Activated CD8-positive, alpha-beta T cell treated with anti-CD3 and anti-CD28 coated beads for 36 hours (primary cell): ENCODE measurements around the gene GPX3. TPM values are rescaled to one million over a fixed set of nuclear protein-coding genes. Genes with fewer than 3 reads are reported as not detected.

Experiments
- ATAC-seq: fragments of 200-7000 bp; cut with Tn5 transposase; one replicate; pipeline ENCODE4 v1.10.0; 2021; ENCODE audit warnings: mild to moderate bottlenecking, moderate library complexity
- CTCF ChIA-PET: fragments of 350-600 bp; sonication (Branson Sonifier 250); formaldehyde crosslinking; loops from one replicate; lab custom pipeline; 2021; ENCODE audit warnings: antibody characterized with exemption; lab: Charles Lee
- POLR2A ChIA-PET: fragments of 350-600 bp; sonication (Branson Sonifier 250); formaldehyde crosslinking; loops from one replicate; lab custom pipeline; 2021; ENCODE audit warnings: antibody characterized with exemption; lab: Charles Lee
- DNase-seq: peaks from one replicate; pipeline ENCODE4 v3.0.0-alpha.2; 2020
- H3K27ac Mint-ChIP-seq: one replicate; pipeline ENCODE4 v1.8.0; 2021; ENCODE audit warnings: mild to moderate bottlenecking, mixed read lengths
- H3K27me3 Mint-ChIP-seq: one replicate; pipeline ENCODE4 v1.8.0; 2021; ENCODE audit warnings: mixed read lengths
- H3K36me3 Mint-ChIP-seq: one replicate; pipeline ENCODE4 v1.8.0; 2021; ENCODE audit warnings: low read depth, mixed read lengths
- H3K4me1 Mint-ChIP-seq: one replicate; pipeline ENCODE4 v1.8.0; 2021; ENCODE audit warnings: low read depth, mixed read lengths
- H3K4me3 Mint-ChIP-seq: one replicate; pipeline ENCODE4 v1.8.0; 2021; ENCODE audit warnings: mild to moderate bottlenecking, moderate library complexity, mixed read lengths
- H3K9me3 Mint-ChIP-seq: one replicate; pipeline ENCODE4 v1.8.0; 2021; ENCODE audit warnings: mixed read lengths
- CTCF ChIP-seq: fragments of 200-600 bp; IDR thresholded peaks from one replicate; pipeline ENCODE4 v1.8.0; 2022; ENCODE audit warnings: antibody characterized with exemption, mild to moderate bottlenecking
- intact Hi-C: fragments of 100-400 bp; cut with micrococcal nuclease; formaldehyde crosslinking; loops from one replicate; pipeline ENCODE4 v1.10.0; 2022
- total RNA-seq, 2 experiments: library from RNA; stranded (reverse); gene quantifications; one replicate each; pipeline ENCODE4 v1.2.3, GENCODE V29; 2021

Gene GPX3
- total RNA-seq, 2 experiments from 2014 or later, result not detected

GRCh38 chr5:151012862-151013261 lies 7.5 kb upstream of the GPX3 start:
- Mint-ChIP-seq H3K27ac (no peak overlapping the region), H3K9me3 (no peaks in the 10 kb centered on the region), H3K27me3 (no peaks in the 10 kb centered on the region), H3K36me3 (no peaks in the 10 kb centered on the region), H3K4me1 (no peaks in the 10 kb centered on the region), H3K4me3 (no peak overlapping the region)
- ChIA-PET POLR2A (interaction anchor here (0.9 kb wide), 1 partner anchor 13 kb away, joined by 3 read pairs; no protein-coding TSS in a partner anchor), CTCF (interaction anchor here (1.2 to 1.3 kb wide), 3 partner anchors 35 to 152 kb away, joined by 3 to 4 read pairs (median 3); no protein-coding TSS in a partner anchor)
- DNase-seq (no peak), ATAC-seq (no peak)
- TF ChIP-seq CTCF, result no peak
- intact Hi-C loops, result no loop called here

GRCh38 chr5:151014680-151015343 lies 5.6 kb upstream of the GPX3 start:
- no peak for TF ChIP-seq CTCF
- Mint-ChIP-seq H3K27me3 (no peaks in the 10 kb centered on the region), H3K27ac (no peak overlapping the region), H3K36me3 (no peaks in the 10 kb centered on the region), H3K4me1 (peaks cover 5% of the 10 kb centered on the region), H3K4me3 (no peak overlapping the region), H3K9me3 (no peaks in the 10 kb centered on the region)
- ChIA-PET POLR2A (interaction anchor here (0.6 kb wide), 1 partner anchor 235 kb away, joined by 3 read pairs; no protein-coding TSS in a partner anchor), CTCF (no interaction called here)
- ATAC-seq (no peak), DNase-seq (no peak)
- intact Hi-C loops, result no loop called here

- H3K4me1 Mint-ChIP-seq, result peaks cover 12% of the 10 kb centered on the region
- ATAC-seq (no peak), DNase-seq (no peak)
- POLR2A ChIA-PET, result no interaction called here
- no peaks in the 10 kb centered on the region for H3K36me3 Mint-ChIP-seq
- CTCF ChIA-PET, result interaction anchor here (1.5 to 2.3 kb wide), 2 partner anchors 14 to 99 kb away, joined by 3 to 5 read pairs; no protein-coding TSS in a partner anchor
- no peak overlapping the region for H3K27ac Mint-ChIP-seq
- no peaks in the 10 kb centered on the region for H3K9me3 Mint-ChIP-seq
- H3K27me3 Mint-ChIP-seq, result peaks cover 6% of the 10 kb centered on the region
- no peak for TF ChIP-seq CTCF
- intact Hi-C loops, result no loop called here
- no peak overlapping the region for H3K4me3 Mint-ChIP-seq
These were observed 4.3 kb upstream of the GPX3 start for GRCh38 chr5:151015974-151016587.

GRCh38 chr5:151016700-151017099 lies 3.7 kb upstream of the GPX3 start:
- Mint-ChIP-seq H3K4me1 (peaks cover 14% of the 10 kb centered on the region), H3K4me3 (no peak overlapping the region)
- CTCF ChIA-PET, result interaction anchor here (1.4 to 2.3 kb wide), 3 partner anchors 15 to 98 kb away, joined by 3 to 5 read pairs (median 4); no protein-coding TSS in a partner anchor

More at GRCh38 chr5:151016700-151017099, 3.7 kb upstream of the GPX3 start:
- no peak for TF ChIP-seq CTCF
- POLR2A ChIA-PET, result interaction anchor here (0.6 to 0.8 kb wide), 2 partner anchors 72 to 95 kb away, joined by 3 read pairs; no protein-coding TSS in a partner anchor
- H3K36me3 Mint-ChIP-seq, result no peaks in the 10 kb centered on the region
- DNase-seq (no peak), ATAC-seq (no peak)
- no peak overlapping the region for H3K27ac Mint-ChIP-seq
- peaks cover 7% of the 10 kb centered on the region for H3K27me3 Mint-ChIP-seq
- H3K9me3 Mint-ChIP-seq, result no peaks in the 10 kb centered on the region
- intact Hi-C loops, result no loop called here
